Measurements from ENCODE around the gene HOXB9.

DNA sequence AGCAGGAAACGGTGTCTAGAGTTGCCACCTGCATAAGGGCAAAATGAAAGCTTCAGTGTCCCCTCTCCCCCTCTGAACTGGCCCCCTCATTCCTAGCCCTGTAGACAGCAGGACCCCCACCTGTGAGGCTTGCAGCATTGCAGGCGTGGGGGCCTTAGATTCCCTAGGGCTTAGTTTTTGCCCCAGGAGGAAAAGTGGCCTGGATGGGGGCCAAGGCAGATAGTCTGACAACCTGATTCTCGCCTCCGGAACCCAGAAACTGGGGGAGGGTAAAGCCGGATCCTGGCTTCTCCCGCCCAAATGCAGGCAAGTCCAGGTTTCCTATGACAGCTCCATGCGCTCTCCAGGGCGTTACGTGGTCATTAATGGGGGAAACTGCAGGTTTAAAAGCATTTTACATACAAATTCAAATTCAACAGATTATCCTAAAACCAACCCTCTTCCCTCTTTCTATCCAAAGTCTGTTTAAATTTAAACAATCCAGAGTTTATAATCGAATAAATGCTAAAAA, 20.7 kb downstream of the HOXB9 start:
- TF ChIP-seq, protein P1, sequence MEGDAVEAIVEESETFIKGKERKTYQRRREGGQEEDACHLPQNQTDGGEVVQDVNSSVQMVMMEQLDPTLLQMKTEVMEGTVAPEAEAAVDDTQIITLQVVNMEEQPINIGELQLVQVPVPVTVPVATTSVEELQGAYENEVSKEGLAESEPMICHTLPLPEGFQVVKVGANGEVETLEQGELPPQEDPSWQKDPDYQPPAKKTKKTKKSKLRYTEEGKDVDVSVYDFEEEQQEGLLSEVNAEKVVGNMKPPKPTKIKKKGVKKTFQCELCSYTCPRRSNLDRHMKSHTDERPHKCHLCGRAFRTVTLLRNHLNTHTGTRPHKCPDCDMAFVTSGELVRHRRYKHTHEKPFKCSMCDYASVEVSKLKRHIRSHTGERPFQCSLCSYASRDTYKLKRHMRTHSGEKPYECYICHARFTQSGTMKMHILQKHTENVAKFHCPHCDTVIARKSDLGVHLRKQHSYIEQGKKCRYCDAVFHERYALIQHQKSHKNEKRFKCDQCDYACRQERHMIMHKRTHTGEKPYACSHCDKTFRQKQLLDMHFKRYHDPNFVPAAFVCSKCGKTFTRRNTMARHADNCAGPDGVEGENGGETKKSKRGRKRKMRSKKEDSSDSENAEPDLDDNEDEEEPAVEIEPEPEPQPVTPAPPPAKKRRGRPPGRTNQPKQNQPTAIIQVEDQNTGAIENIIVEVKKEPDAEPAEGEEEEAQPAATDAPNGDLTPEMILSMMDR (IDR thresholded peaks at IDR 0.05), result no peak
- no peak for TF ChIP-seq POLR2A (IDR thresholded peaks at IDR 0.05)
